ENCODE data around the gene PAIP2. TPM values are rescaled to one million over a fixed set of nuclear protein-coding genes. Genes with fewer than 3 reads are reported as not detected.

The PAIP2 gene
- total RNA-seq: 10 to 100 TPM; 42.1 to 85.1 (median 44.5) TPM
- long read RNA-seq, donor 1, transcript PAIP2-206 (3 exons, 815 nt): minor isoform, 5 of 135 reads
- long read RNA-seq, donor 1, transcript PAIP2-201 (4 exons, 1,459 nt): major isoform, 122 of 135 reads
- long read RNA-seq, donor 1, partial matches to known transcripts: 3 of 135 reads
- long read RNA-seq, donor 1, other reads (novel, unspliced or antisense): 5 of 135 reads
- long read RNA-seq, donor 2, transcript PAIP2-206 (3 exons, 815 nt): minor isoform, 12 of 109 reads
- long read RNA-seq, donor 2, transcript PAIP2-201 (4 exons, 1,459 nt): major isoform, 75 of 109 reads
- long read RNA-seq, donor 2, partial matches to known transcripts: 17 of 109 reads
- long read RNA-seq, donor 2, other reads (novel, unspliced or antisense): 5 of 109 reads

- intact Hi-C loops (cut with DNase I, micrococcal nuclease): no loop called here
- Histone ChIP-seq H3K4me3 (peak within 1 kb of the TSS; percentile 76), H3K4me1 (ENCODE audit: low read depth) (peaks cover 19% of the 10 kb centered on the region), H3K9me3 (no peaks in the 10 kb centered on the region), H3K36me3 (ENCODE audit: low read depth) (no peaks in the 10 kb centered on the region)
- TF ChIP-seq CTCF (IDR thresholded peaks at IDR 0.05): peak; percentile 75
- ATAC-seq: peak; percentile 99
- DNase-seq: peak; percentile 98 to 99 (median 98)
Measured at GRCh38 chr5:139341689-139342422, at the start of gene PAIP2. Gene PAIP2 (plus strand): TSS chr5:139341854. CDS start chr5:139363785, 21,931 bp downstream.

- H3K36me3 ChIP-seq (ENCODE audit: low read depth): no peaks in the 10 kb centered on the region
- TF ChIP-seq CTCF (IDR thresholded peaks at IDR 0.05): no peak
- no peaks in the 10 kb centered on the region for H3K9me3 ChIP-seq
- intact Hi-C loops (cut with DNase I, micrococcal nuclease): no loop called here
- ATAC-seq: no peak
- H3K4me1 ChIP-seq (ENCODE audit: low read depth): peaks cover 12% of the 10 kb centered on the region
- no peak for DNase-seq
- peak overlapping the region; percentile 90 for H3K4me3 ChIP-seq
Measured at GRCh38 chr5:139293202-139293506, 48.5 kb upstream of the PAIP2 start.

GRCh38 chr5:139293507-139294373 lies 47.9 kb upstream of the PAIP2 start, which contains the start of gene MATR3:
Gene MATR3 (plus strand): TSS chr5:139293740. CDS start chr5:139307416, 13,676 bp downstream.
- no peak for TF ChIP-seq CTCF (IDR thresholded peaks at IDR 0.05)
- peak; percentile 97 for DNase-seq
- intact Hi-C loops (cut with DNase I, micrococcal nuclease): no loop called here
- Histone ChIP-seq H3K4me1 (ENCODE audit: low read depth) (peaks cover 15% of the 10 kb centered on the region), H3K4me3 (peak within 1 kb of the TSS; percentile 90), H3K36me3 (ENCODE audit: low read depth) (no peaks in the 10 kb centered on the region), H3K9me3 (no peaks in the 10 kb centered on the region)
- ATAC-seq: peak; percentile 97

GRCh38 chr5:139294374-139295165 lies 47.1 kb upstream of the PAIP2 start:
- TF ChIP-seq CTCF (IDR thresholded peaks at IDR 0.05): no peak
- H3K4me1 ChIP-seq (ENCODE audit: low read depth): peaks cover 22% of the 10 kb centered on the region
- intact Hi-C loops (cut with DNase I, micrococcal nuclease): no loop called here
- DNase-seq (peak; percentile 77 to 88 (median 82)), ATAC-seq (peak; percentile 57)
- no peaks in the 10 kb centered on the region for H3K9me3 ChIP-seq
- H3K36me3 ChIP-seq (ENCODE audit: low read depth): no peaks in the 10 kb centered on the region
- peak overlapping the region; percentile 90 for H3K4me3 ChIP-seq
